Kidney (tissue), 14 donors: ENCODE measurements around the gene AP2A2. TPM values are rescaled to one million over a fixed set of nuclear protein-coding genes. Genes with fewer than 3 reads are reported as not detected.

Experiments used
- DNase-seq, 5 donors: peaks; one replicate each; pipeline ENCODE4 v3.0.0-alpha.2; 2013 to 2020
- FAIRE-seq: peaks from 2 replicates; lab custom pipeline; 2012; peaks lifted over from hg19 to GRCh38; lab: Jason Lieb, UNC
- H3K27ac ChIP-seq, 2 donors: one replicate each; pipeline ENCODE4 v1.7.0; 2013; ENCODE audit warnings: low read depth in 2 of 2, low read length in 2 of 2, inconsistent platforms in 1 of 2
- H3K27me3 ChIP-seq: one replicate; pipeline ENCODE4 v1.7.1; 2013; ENCODE audit warnings: low read length, inconsistent platforms; ENCODE audit not compliant: control insufficient read depth, insufficient read depth
- H3K36me3 ChIP-seq, 3 donors: one replicate each; pipeline versions ENCODE4 v1.7.0 to v1.7.1; 2013; ENCODE audit warnings: low read length in 3 of 3, control low read depth in 1 of 3, inconsistent platforms in 1 of 3; ENCODE audit not compliant: insufficient read depth in 3 of 3, control insufficient read depth in 2 of 3
- H3K4me1 ChIP-seq, 3 donors: one replicate each; pipeline versions ENCODE4 v1.7.0 to v1.7.1; 2013; ENCODE audit warnings: low read length in 3 of 3, inconsistent platforms in 1 of 3, low read depth in 1 of 3; ENCODE audit not compliant: control insufficient read depth in 2 of 3, insufficient read depth in 2 of 3
- H3K4me3 ChIP-seq, 3 donors: one replicate each; pipeline versions ENCODE4 v1.7.0 to v1.8.1; 2013; ENCODE audit warnings: low read length in 3 of 3, control low read depth in 1 of 3, inconsistent platforms in 1 of 3
- H3K9ac ChIP-seq, 3 donors: one replicate each; pipeline versions ENCODE4 v1.7.0 to v1.7.1; 2013; ENCODE audit warnings: low read length in 3 of 3, control low read depth in 1 of 3, inconsistent platforms in 1 of 3
- H3K9me3 ChIP-seq, 3 donors: one replicate each; pipeline versions ENCODE4 v1.7.0 to v1.7.1; 2013; ENCODE audit warnings: low read length in 3 of 3, control low read depth in 1 of 3, inconsistent platforms in 1 of 3; ENCODE audit not compliant: control insufficient read depth in 2 of 3, insufficient read depth in 1 of 3
- CTCF ChIP-seq: IDR thresholded peaks from 3 replicates; pipeline ENCODE4 v1.5.1; 2012; ENCODE audit warnings: mild to moderate bottlenecking, moderate library complexity, borderline replicate concordance; ENCODE audit not compliant: insufficient read depth; ENCODE audit errors: extremely low read depth
- intact Hi-C: fragments of 100-400 bp; cut with DNase I; formaldehyde crosslinking; loops from one replicate; pipeline ENCODE4 v1.11.1; 2022
- polyA plus RNA-seq: library from polyadenylated mRNA; stranded (reverse); fragments of 350-450 nt; fragmentation: Illumina TruSeq; extraction: RNeasy Lipid Tissue Mini Kit (QIAGEN cat#74804); gene quantifications from one replicate; pipeline ENCODE4 v1.2.3, GENCODE V29; 2014; ENCODE audit warnings: low read depth, low replicate concordance; ENCODE audit not compliant: insufficient read depth
- total RNA-seq: library from RNA; stranded (reverse); fragmentation: NEBNext Ultra II Directional; extraction: Animal tissue kit (Norgen Biotek cat#: 25700); gene quantifications from one replicate; pipeline ENCODE4 v1.2.1, GENCODE V29; 2021
- donor health status: control.
- donor health status: control.
- donor health status: control.
- donor health status: control.
- donor health status: control.
- donor health status: DM: yes; HTN: yes; CAD: no.
- donor health status: Normal renal cell carcinoma (clear cell type).

The AP2A2 gene
- total and polyA plus RNA-seq, 2 donors from 2014 or later, result 76.5 to 144 TPM

DNA sequence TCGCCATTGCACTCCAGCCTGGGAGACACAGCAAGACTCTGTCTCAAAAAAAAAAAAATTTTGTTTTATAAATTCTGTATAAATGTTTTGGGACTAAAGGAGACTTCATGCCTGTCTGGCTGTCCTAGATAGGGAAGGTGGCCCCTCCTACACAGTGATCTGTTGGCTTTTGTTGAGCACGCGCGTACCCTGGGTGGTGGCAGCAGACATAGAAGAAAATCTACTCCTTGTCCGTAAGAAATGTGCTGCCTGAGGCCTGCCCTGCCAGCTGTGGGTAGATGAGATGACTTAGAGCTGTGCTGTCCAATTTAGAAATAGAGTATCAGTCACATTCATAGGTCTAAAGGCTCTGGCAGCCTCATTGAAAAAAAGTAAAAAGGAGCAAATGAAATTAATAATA, 37.0 kb downstream of the AP2A2 start:
- Histone ChIP-seq H3K9ac (no peak overlapping the region), H3K4me1 (peaks cover 0 to 20% (median 13%) of the 10 kb centered on the region in 3 donors), H3K9me3 (no peaks in the 10 kb centered on the region), H3K27me3 (no peaks in the 10 kb centered on the region), H3K36me3 (peaks cover 2 to 13% (median 7%) of the 10 kb centered on the region in 3 donors), H3K27ac (no peak overlapping the region), H3K4me3 (no peak overlapping the region)
- DNase-seq (no peak), FAIRE-seq (no peak)
- no peak for TF ChIP-seq CTCF
- intact Hi-C loops, result no loop called here

DNA sequence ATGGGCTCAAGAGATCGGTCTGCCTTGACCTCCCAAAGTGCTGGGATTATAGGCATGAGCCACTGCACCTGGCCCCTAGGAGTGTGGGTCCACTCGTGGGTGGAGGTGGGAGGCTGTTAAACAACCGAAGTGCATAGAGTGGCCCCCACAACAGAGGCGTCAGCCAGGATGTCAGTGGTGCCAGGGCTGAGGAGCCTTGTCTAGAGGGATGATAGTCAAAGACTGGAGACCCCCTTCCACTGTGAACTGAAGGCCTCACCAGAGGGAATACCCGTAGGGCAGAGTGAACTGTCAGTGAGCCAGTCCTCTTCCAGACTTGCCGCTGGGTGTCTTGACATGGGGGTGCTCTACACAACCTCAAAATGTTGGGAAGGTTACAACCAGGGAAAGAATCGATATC, 38.2 kb downstream of the AP2A2 start:
- Histone ChIP-seq H3K36me3 (peaks cover 2 to 7% (median 7%) of the 10 kb centered on the region in 3 donors), H3K9me3 (no peaks in the 10 kb centered on the region), H3K4me1 (peaks cover 0 to 11% (median 10%) of the 10 kb centered on the region in 3 donors), H3K4me3 (no peak overlapping the region), H3K27ac (no peak overlapping the region), H3K27me3 (no peaks in the 10 kb centered on the region), H3K9ac (no peak overlapping the region)
- FAIRE-seq, result no peak
- intact Hi-C loops, result no loop called here
- no peak for DNase-seq
- TF ChIP-seq CTCF, result no peak

DNA sequence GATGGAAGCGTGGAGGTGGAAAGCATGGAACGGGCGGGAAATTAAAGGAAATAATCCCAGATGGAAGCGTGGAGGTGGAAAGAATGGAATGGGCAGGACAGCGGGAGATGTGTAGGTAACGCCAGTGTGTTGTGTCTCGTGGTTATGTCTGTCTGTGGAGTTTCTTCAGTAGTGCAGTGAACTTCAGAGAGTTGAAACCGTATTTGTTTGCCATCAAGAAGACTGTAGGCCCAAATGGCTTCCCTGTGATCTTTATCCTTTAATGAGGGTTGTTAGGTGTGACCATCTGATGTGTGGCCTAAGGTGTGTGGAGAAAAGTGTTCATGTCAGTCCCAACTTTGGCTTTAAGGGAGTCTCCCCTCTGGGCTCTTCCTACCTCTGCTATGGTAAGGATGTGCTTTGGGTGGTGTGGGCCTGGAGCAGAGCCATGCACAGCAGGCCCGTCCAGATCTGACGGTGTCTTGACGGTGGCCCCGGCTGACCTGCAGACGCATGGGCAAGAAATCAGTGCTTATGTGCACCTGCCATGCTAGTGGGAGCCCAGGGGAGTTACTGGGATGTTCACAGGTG, 39.6 kb downstream of the AP2A2 start:
- H3K9ac ChIP-seq, result no peak overlapping the region
- no peak for TF ChIP-seq CTCF
- H3K27me3 ChIP-seq, result no peaks in the 10 kb centered on the region
- DNase-seq (no peak), FAIRE-seq (no peak)
- no peaks in the 10 kb centered on the region for H3K9me3 ChIP-seq
- peaks cover 0 to 11% (median 7%) of the 10 kb centered on the region in 3 donors for H3K36me3 ChIP-seq
- peaks cover 0 to 5% (median 2%) of the 10 kb centered on the region in 3 donors for H3K4me1 ChIP-seq
- no peak overlapping the region for H3K4me3 ChIP-seq
- no peak overlapping the region for H3K27ac ChIP-seq
- intact Hi-C loops, result no loop called here
